ENCODE data around the gene C16orf54.

Gene C16orf54

DNA sequence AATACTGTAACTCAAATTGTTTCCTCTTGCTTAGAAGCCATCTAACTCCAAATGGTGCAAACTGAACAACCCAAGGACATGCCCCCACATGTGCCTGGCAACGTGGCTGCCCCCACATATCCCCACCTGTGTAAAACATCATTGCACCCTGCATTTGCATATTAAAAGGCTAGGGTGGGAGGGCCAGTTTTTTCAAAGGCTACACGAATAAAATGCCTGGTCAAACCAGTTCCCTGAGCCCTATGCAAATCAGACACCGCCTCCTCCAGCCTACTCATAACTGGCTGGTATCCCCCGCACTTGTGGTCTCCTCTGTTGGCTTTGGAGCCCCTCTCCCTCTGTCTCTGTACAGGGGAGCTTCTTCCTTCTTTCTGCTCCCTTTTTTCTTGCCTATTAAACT is 26.7 kb downstream of the C16orf54 start:
- no peaks in the 10 kb centered on the region for H3K27me3 ChIP-seq
- peaks cover 0 to 3% (median 0%) of the 10 kb centered on the region in 4 donors for H3K4me1 ChIP-seq
- no peak overlapping the region for H3K27ac ChIP-seq
- H3K4me3 ChIP-seq, result no peak overlapping the region
- no peaks in the 10 kb centered on the region for H3K9me3 ChIP-seq
- H3K36me3 ChIP-seq, result no peaks in the 10 kb centered on the region
- intact Hi-C loops (cut with DNase I; ENCODE audit: low total_unique reads), result no loop called here
- TF ChIP-seq, protein P1, sequence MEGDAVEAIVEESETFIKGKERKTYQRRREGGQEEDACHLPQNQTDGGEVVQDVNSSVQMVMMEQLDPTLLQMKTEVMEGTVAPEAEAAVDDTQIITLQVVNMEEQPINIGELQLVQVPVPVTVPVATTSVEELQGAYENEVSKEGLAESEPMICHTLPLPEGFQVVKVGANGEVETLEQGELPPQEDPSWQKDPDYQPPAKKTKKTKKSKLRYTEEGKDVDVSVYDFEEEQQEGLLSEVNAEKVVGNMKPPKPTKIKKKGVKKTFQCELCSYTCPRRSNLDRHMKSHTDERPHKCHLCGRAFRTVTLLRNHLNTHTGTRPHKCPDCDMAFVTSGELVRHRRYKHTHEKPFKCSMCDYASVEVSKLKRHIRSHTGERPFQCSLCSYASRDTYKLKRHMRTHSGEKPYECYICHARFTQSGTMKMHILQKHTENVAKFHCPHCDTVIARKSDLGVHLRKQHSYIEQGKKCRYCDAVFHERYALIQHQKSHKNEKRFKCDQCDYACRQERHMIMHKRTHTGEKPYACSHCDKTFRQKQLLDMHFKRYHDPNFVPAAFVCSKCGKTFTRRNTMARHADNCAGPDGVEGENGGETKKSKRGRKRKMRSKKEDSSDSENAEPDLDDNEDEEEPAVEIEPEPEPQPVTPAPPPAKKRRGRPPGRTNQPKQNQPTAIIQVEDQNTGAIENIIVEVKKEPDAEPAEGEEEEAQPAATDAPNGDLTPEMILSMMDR (IDR thresholded peaks at IDR 0.05), result no peak
- DNase-seq, result no peak

DNA sequence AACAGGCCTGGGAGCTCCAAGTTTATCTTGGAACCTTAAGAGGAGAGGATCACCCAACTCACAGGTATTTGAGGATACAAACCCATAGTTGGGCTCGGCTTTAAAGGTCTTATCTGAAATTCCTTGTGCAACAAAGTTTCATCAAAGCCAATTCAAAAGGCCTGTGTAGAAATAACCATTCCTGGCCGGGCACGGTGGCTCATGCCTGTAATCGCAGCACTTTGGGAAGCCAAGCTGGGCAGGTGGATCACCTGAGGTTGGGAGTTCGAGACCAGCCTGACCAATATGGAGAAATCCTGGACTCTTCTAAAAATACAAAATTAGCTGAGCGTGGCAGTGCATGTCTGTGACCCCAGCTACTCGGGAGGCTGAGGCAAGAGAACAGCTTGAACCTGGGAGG is 28.7 kb downstream of the C16orf54 start:
- Histone ChIP-seq H3K27ac (no peak overlapping the region), H3K9me3 (no peaks in the 10 kb centered on the region), H3K27me3 (no peaks in the 10 kb centered on the region), H3K4me3 (no peak overlapping the region), H3K36me3 (no peaks in the 10 kb centered on the region), H3K4me1 (peaks cover 0 to 3% (median 0%) of the 10 kb centered on the region in 4 donors)
- TF ChIP-seq, protein P1 (IDR thresholded peaks at IDR 0.05), result no peak
- DNase-seq, result no peak
- intact Hi-C loops (cut with DNase I; ENCODE audit: low total_unique reads), result no loop called here

DNA sequence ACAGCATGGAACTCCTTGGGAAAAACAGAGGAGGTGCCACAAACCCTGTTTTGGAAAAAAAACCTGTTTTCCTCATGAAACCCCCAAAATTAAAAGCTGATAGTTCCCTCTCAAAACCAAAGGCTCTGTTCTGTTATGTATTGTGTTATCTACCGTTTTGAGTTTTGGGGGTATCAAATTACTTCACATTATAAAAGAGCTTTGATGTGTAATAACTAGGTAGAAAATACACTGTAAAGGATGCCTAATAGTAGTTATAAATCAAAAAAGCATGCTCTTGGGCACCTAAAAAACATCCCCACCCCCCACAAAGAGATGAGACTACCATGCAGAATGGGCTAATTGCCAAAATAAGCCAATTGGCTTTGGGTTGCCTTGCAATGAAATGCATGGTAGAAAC is 30.8 kb downstream of the C16orf54 start:
- no peak overlapping the region for H3K4me3 ChIP-seq
- H3K4me1 ChIP-seq, result no peaks in the 10 kb centered on the region
- no peaks in the 10 kb centered on the region for H3K27me3 ChIP-seq
- H3K27ac ChIP-seq, result no peak overlapping the region
- no peak for DNase-seq
- intact Hi-C loops (cut with DNase I; ENCODE audit: low total_unique reads), result no loop called here
- TF ChIP-seq, protein P1 (IDR thresholded peaks at IDR 0.05), result no peak
- H3K9me3 ChIP-seq, result no peaks in the 10 kb centered on the region
- no peaks in the 10 kb centered on the region for H3K36me3 ChIP-seq

DNA sequence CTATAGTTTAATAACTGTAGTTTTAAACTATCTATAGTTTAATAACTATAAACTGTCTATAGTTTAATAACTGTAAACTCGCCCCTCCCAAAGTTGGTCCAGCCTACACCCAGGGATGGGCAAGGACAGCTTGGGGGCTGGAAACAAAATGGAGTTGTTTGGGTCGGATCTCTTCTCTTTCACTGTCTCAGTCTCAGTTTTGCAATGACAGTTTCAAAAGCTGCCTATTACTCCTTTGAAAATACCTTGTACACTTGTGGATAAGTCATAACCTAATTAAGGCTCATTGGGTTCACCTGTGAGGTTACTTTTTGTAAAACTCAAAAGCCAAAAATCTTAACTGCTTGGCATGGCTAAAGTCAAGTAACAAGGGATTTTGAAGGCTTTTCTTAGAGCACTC is 31.4 kb downstream of the C16orf54 start:
- Histone ChIP-seq H3K4me3 (no peak overlapping the region), H3K4me1 (no peaks in the 10 kb centered on the region), H3K27me3 (no peaks in the 10 kb centered on the region), H3K27ac (no peak overlapping the region), H3K9me3 (no peaks in the 10 kb centered on the region), H3K36me3 (no peaks in the 10 kb centered on the region)
- TF ChIP-seq, protein P1 (IDR thresholded peaks at IDR 0.05), result no peak
- DNase-seq, result no peak
- intact Hi-C loops (cut with DNase I; ENCODE audit: low total_unique reads), result no loop called here

DNA sequence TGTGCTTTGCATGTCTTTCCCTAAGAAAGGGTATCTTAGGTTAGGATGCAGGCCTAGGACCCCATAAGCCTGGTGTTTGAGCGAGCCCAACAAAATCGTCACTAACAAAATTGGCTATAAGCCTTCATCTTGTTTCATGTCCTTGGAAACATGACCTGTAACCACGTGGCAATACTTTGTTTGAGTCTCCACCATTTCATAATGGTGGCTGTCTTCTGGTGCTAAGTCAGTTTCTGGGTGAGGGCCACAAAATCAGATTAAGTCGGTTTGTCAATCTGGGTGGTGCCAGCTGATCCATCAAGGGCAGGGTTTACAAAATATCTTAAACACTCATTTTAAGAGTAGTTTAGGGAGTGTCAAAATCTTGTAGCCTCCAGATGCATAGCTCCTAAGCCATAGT is 33.0 kb downstream of the C16orf54 start:
- H3K27ac ChIP-seq, result no peak overlapping the region
- TF ChIP-seq, protein P1 (IDR thresholded peaks at IDR 0.05), result no peak

More for the DNA sequence above, 33.0 kb downstream of the C16orf54 start:
- H3K4me1 ChIP-seq, result no peaks in the 10 kb centered on the region
- no peak overlapping the region for H3K4me3 ChIP-seq
- intact Hi-C loops (cut with DNase I; ENCODE audit: low total_unique reads), result no loop called here
- no peaks in the 10 kb centered on the region for H3K27me3 ChIP-seq
- no peak for DNase-seq
- H3K9me3 ChIP-seq, result no peaks in the 10 kb centered on the region
- H3K36me3 ChIP-seq, result no peaks in the 10 kb centered on the region
